Loucy (cell line): ENCODE data around the gene KIZ.
A peak's percentile ranks its signal among the peaks of the same experiment; 100 is the strongest.

Experiments used
- H2AFZ ChIP-seq: fragments of 200-600 bp; sonication (generic); 2 replicates; pipeline ENCODE4 v1.6.0; 2016; ENCODE audit warnings: antibody characterized with exemption, mild to moderate bottlenecking, low read length, moderate library complexity
- H3F3A ChIP-seq: fragments of 200-600 bp; 2 replicates; pipeline ENCODE4 v1.6.0; 2016; ENCODE audit warnings: antibody characterized with exemption, low read depth, mild to moderate bottlenecking
- H3K27me3 ChIP-seq: fragments of 200-600 bp; sonication (generic); 2 replicates; pipeline ENCODE4 v1.6.1; 2014; ENCODE audit warnings: low read length, mild to moderate bottlenecking; ENCODE audit not compliant: insufficient read depth, poor library complexity, severe bottlenecking
- H3K36me3 ChIP-seq: fragments of 200-600 bp; sonication (generic); 2 replicates; pipeline ENCODE4 v1.6.1; 2016; ENCODE audit warnings: low read length; ENCODE audit not compliant: insufficient read depth
- H3K4me1 ChIP-seq: fragments of 200-600 bp; sonication (generic); 2 replicates; pipeline ENCODE4 v1.5.1; 2014; ENCODE audit warnings: low read length, mild to moderate bottlenecking; ENCODE audit not compliant: insufficient read depth, poor library complexity, severe bottlenecking
- H3K4me2 ChIP-seq: fragments of 200-600 bp; sonication (generic); 2 replicates; pipeline ENCODE4 v1.6.0; 2014; ENCODE audit warnings: antibody characterized with exemption, low read length, low read depth, mild to moderate bottlenecking; ENCODE audit not compliant: poor library complexity, severe bottlenecking
- H3K4me3 ChIP-seq: fragments of 200-600 bp; sonication (generic); 2 replicates; pipeline ENCODE4 v1.5.1; 2014; ENCODE audit warnings: low read length, mild to moderate bottlenecking, mixed read lengths; ENCODE audit not compliant: poor library complexity, severe bottlenecking
- H3K79me2 ChIP-seq: fragments of 200-600 bp; sonication (generic); 2 replicates; pipeline ENCODE4 v1.6.1; 2014; ENCODE audit warnings: low read length; ENCODE audit not compliant: insufficient read depth
- H3K9ac ChIP-seq: fragments of 200-600 bp; sonication (generic); 2 replicates; pipeline ENCODE4 v1.6.0; 2014; ENCODE audit warnings: mild to moderate bottlenecking, low read depth, low read length, moderate library complexity; ENCODE audit not compliant: poor library complexity, severe bottlenecking
- H3K9me2 ChIP-seq: fragments of 200-600 bp; sonication (generic); replicated peaks from 2 replicates; pipeline ENCODE4 v1.6.1; 2016; ENCODE audit warnings: low read depth, low read length, mixed read lengths
- H3K9me3 ChIP-seq: fragments of 200-600 bp; sonication (generic); 2 replicates; pipeline ENCODE4 v1.6.1; 2014; ENCODE audit warnings: mild to moderate bottlenecking, antibody characterized with exemption, low read length, low read depth; ENCODE audit not compliant: insufficient read depth
- H4K20me1 ChIP-seq: fragments of 200-600 bp; sonication (generic); 2 replicates; pipeline ENCODE4 v1.6.0; 2014; ENCODE audit warnings: antibody characterized with exemption, low read length, mild to moderate bottlenecking; ENCODE audit not compliant: insufficient read depth, poor library complexity, severe bottlenecking
- CTCF ChIP-seq: fragments of 200-600 bp; sonication (generic); conservative IDR thresholded peaks from 2 replicates; pipeline ENCODE4 v1.5.1; 2014; ENCODE audit warnings: mild to moderate bottlenecking, antibody characterized with exemption, low read length
- EZH2phosphoT487 ChIP-seq: fragments of 200-600 bp; IDR thresholded peaks from 2 replicates; pipeline ENCODE4 v1.6.1; 2018; ENCODE audit warnings: antibody characterized with exemption, mild to moderate bottlenecking, moderate library complexity, borderline replicate concordance

The KIZ gene

DNA sequence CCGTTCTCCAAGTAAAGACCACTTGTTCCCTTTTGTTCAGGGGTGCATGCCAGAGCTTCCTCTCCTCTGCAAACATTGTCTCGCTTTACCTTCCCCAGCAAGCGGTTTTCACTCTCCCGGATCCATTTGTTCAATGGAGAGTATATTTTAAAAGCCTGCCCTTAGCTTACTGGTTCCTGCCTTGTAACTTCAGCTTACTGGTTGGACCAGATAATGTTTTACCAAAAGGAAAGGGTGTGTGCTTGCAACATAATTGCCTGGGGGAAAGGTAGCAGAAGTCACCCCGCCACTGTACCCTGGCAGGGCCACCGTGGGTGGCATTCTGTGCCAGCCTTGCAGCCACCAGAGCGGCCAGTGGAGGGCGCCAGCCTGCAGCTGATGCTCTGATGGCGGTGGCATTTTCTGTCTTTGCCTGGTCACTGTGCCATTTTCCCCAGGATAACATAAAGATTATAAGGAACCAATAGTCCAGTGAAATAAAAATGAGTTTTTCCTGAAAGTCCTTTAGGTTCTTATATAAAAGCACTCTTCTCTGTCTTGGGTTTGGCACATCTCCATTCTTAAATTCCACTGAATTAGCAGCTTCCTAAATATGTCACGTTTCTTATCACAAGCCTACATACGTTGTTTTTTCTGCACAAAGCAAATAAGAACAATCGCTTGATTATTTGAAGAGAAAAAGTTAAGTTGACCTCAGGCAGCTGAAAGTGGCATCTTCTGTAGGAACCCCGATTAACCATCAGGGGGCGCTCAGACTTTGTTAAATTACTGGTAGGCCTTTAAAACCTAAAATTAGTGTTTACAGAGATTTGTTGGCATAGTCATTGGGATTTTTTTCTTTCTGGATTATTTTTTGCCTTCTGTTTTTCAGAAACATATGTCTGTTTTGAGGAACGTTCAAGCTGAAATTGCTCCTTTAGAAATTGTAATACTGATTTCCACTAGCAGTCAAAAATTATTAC lies 109.9 kb downstream of the KIZ start:
- H2AFZ ChIP-seq = no peak overlapping the region

DNA sequence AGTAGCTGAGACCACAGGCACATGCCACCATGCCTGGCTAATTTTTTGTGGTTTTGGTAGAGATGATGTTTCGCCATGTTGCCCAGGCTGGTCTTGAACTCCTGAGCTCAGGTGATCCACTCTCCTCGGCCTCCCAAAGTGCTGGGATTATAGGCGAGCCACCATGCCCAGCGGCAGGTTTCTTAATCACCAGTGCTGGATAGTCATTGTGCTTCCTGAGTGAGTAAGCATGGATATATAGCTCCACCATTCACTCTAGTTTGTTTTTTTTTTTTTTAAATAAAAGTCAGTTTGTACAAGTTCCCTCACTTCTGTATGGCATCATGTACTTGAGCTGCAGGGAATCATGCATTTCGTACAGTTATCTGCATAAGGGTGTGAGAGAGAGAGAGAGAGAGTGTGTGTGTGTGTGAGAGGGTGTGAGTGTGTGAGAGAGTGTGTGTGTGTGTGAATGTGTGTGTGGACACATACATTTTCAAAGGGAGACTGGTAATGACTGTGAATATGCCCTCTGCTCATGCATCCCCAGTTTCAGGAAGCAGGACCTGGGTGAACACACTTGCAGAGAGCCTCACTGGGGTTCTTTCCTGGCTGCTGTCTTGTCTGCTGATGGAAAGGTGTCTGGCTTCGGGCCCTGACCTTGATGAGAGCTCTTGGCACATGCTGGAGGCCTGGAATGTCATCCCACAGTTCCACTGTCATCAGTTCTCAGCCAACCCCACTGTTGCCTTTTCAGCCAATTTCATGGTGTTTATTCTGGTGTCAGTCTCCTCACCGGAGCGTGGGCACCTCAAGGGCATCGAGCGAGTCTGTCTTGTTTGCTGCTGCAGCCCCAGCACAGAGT lies 112.3 kb downstream of the KIZ start:
- no peaks in the 10 kb centered on the region for H3K79me2 ChIP-seq
- H3K4me2 ChIP-seq = no peak overlapping the region
- H3K4me3 ChIP-seq = no peak overlapping the region

More for the DNA sequence above, 109.9 kb downstream of the KIZ start:
- Histone ChIP-seq H4K20me1 (no peaks in the 10 kb centered on the region), H3K9me3 (no peaks in the 10 kb centered on the region), H3K9ac (no peak overlapping the region), H3K4me2 (peak overlapping the region; percentile 50), H3K79me2 (no peaks in the 10 kb centered on the region), H3K36me3 (peaks cover 1% of the 10 kb centered on the region; the same call in 1 of the 2 replicates), H3K4me1 (no peaks in the 10 kb centered on the region), H3F3A (no peaks in the 10 kb centered on the region), H3K4me3 (no peak overlapping the region), H3K27me3 (no peaks in the 10 kb centered on the region), H3K9me2 (no peaks in the 10 kb centered on the region)
- no peak for TF ChIP-seq EZH2phosphoT487
- TF ChIP-seq CTCF = peak; percentile 96

More for the DNA sequence above, 112.3 kb downstream of the KIZ start:
- H3K9ac ChIP-seq = no peak overlapping the region
- H3K36me3 ChIP-seq = peaks cover 5% of the 10 kb centered on the region; the same call in 1 of the 2 replicates
- no peak overlapping the region for H2AFZ ChIP-seq
- H3F3A ChIP-seq = no peaks in the 10 kb centered on the region
- TF ChIP-seq CTCF (no peak), EZH2phosphoT487 (no peak)
- no peaks in the 10 kb centered on the region for H3K9me3 ChIP-seq
- H3K4me1 ChIP-seq = no peaks in the 10 kb centered on the region
- H3K27me3 ChIP-seq = no peaks in the 10 kb centered on the region
- H3K9me2 ChIP-seq = no peaks in the 10 kb centered on the region
- no peaks in the 10 kb centered on the region for H4K20me1 ChIP-seq
